ENCODE data around the gene GLMP. TPM values are rescaled to one million over a fixed set of nuclear protein-coding genes. Genes with fewer than 3 reads are reported as not detected.

The GLMP gene
- total and polyA plus RNA-seq, 4 donors = 16.9 to 54.1 (median 25.9) TPM

GRCh38 chr1:156281281-156281680 lies 14.2 kb downstream of the GLMP start:
- DNase-seq (ENCODE audit: low read depth in 4 of 6, low spot score in 6 of 6) = no peak
- no peak overlapping the region for H3K27ac ChIP-seq (ENCODE audit: low read depth, low read length)

GRCh38 chr1:156279837-156280236 lies 15.6 kb downstream of the GLMP start:
- 100% methylated on average over 1 of the region's 3 CpGs for WGBS (ENCODE audit: insufficient coverage)

More at GRCh38 chr1:156281281-156281680, 14.2 kb downstream of the GLMP start:
- Histone ChIP-seq H3K9me3 (ENCODE audit: control insufficient read depth, insufficient read depth, low read length) (no peaks in the 10 kb centered on the region), H3K4me3 (ENCODE audit: low read depth, low read length) (peak overlapping the region; percentile 90), H3K36me3 (ENCODE audit: control insufficient read depth, insufficient read depth, low read length) (peaks cover 35% of the 10 kb centered on the region), H3K27me3 (ENCODE audit: control insufficient read depth, insufficient read depth, low read length) (no peaks in the 10 kb centered on the region), H3K4me1 (ENCODE audit: control insufficient read depth, insufficient read depth, low read length) (peaks cover 14% of the 10 kb centered on the region)
- 35% methylated on average over 7 of the region's 8 CpGs for WGBS (ENCODE audit: insufficient coverage)

DNA sequence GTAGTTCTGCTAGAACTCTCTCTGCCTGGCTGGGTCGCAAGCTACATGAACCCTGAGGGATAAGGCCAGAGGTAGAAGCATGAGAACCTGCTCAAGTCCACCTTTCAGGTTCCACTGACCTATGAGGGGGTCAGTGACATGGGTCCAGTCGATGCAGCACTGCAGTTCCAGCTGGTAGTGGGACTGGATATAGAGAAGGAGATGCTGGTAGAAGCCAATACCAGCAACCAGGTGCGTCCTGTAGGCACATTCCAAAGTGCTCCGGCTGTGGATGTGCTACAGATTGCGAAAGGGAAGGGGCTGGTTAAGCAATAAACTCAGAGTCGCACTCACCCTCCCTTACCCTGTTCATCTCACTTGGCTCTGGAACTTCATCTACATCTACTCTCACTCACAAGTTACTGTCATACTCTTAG lies 18.5 kb downstream of the GLMP start:
- Histone ChIP-seq H3K4me3 (ENCODE audit: low read depth, low read length) (no peak overlapping the region), H3K4me1 (ENCODE audit: control insufficient read depth, insufficient read depth, low read length) (peaks cover 10% of the 10 kb centered on the region), H3K36me3 (ENCODE audit: control insufficient read depth, insufficient read depth, low read length) (peaks cover 64% of the 10 kb centered on the region), H3K27ac (ENCODE audit: low read depth, low read length) (no peak overlapping the region), H3K27me3 (ENCODE audit: control insufficient read depth, insufficient read depth, low read length) (no peaks in the 10 kb centered on the region), H3K9me3 (ENCODE audit: control insufficient read depth, insufficient read depth, low read length) (no peaks in the 10 kb centered on the region)
- 89% methylated on average over 6 of the region's 6 CpGs for WGBS (ENCODE audit: insufficient coverage)
- no peak for DNase-seq (ENCODE audit: low read depth in 4 of 6, low spot score in 6 of 6)

More at GRCh38 chr1:156279837-156280236, 15.6 kb downstream of the GLMP start:
- no peaks in the 10 kb centered on the region for H3K9me3 ChIP-seq (ENCODE audit: control insufficient read depth, insufficient read depth, low read length)
- H3K4me3 ChIP-seq (ENCODE audit: low read depth, low read length) = no peak overlapping the region
- peaks cover 14% of the 10 kb centered on the region for H3K4me1 ChIP-seq (ENCODE audit: control insufficient read depth, insufficient read depth, low read length)
- no peak for DNase-seq (ENCODE audit: low read depth in 4 of 6, low spot score in 6 of 6)
- no peak overlapping the region for H3K27ac ChIP-seq (ENCODE audit: low read depth, low read length)
- H3K36me3 ChIP-seq (ENCODE audit: control insufficient read depth, insufficient read depth, low read length) = peaks cover 36% of the 10 kb centered on the region
- H3K27me3 ChIP-seq (ENCODE audit: control insufficient read depth, insufficient read depth, low read length) = no peaks in the 10 kb centered on the region

- no peak overlapping the region for H3K27ac ChIP-seq (ENCODE audit: low read depth, low read length)
- H3K36me3 ChIP-seq (ENCODE audit: control insufficient read depth, insufficient read depth, low read length) = peaks cover 69% of the 10 kb centered on the region
- DNase-seq (ENCODE audit: low read depth in 4 of 6, low spot score in 6 of 6) = no peak
These were observed 18.9 kb downstream of the GLMP start for GRCh38 chr1:156276532-156276931.

DNA sequence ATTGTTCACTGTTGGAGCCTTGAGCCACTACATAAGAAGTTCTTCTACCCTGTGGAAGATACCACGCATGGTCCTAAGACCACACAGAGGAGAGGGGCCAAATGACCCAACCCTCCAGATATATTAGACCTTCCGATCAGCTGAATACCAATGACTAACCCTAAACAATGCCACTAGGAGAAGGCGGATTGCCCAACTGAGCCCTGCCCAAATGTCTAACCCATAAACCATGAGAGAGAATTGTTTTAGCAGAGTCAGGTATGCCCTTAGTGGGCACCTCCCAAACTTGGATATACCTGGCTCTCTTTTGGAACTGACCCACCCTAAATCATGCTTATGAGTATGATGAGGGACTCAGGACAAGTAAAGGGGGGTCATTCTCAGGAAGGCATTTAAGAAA lies 25.2 kb downstream of the GLMP start:
- H3K9me3 ChIP-seq (ENCODE audit: control insufficient read depth, insufficient read depth, low read length) = no peaks in the 10 kb centered on the region
- H3K4me1 ChIP-seq (ENCODE audit: control insufficient read depth, insufficient read depth, low read length) = no peaks in the 10 kb centered on the region
- peaks cover 93% of the 10 kb centered on the region for H3K36me3 ChIP-seq (ENCODE audit: control insufficient read depth, insufficient read depth, low read length)
- WGBS (ENCODE audit: insufficient coverage) = 60% methylated on average over 1 of the region's 3 CpGs
- H3K27ac ChIP-seq (ENCODE audit: low read depth, low read length) = no peak overlapping the region
- no peak overlapping the region for H3K4me3 ChIP-seq (ENCODE audit: low read depth, low read length)
- no peak for DNase-seq (ENCODE audit: low read depth in 4 of 6, low spot score in 6 of 6)
- no peaks in the 10 kb centered on the region for H3K27me3 ChIP-seq (ENCODE audit: control insufficient read depth, insufficient read depth, low read length)

More at GRCh38 chr1:156276532-156276931, 18.9 kb downstream of the GLMP start:
- Histone ChIP-seq H3K27me3 (ENCODE audit: control insufficient read depth, insufficient read depth, low read length) (no peaks in the 10 kb centered on the region), H3K4me1 (ENCODE audit: control insufficient read depth, insufficient read depth, low read length) (peaks cover 5% of the 10 kb centered on the region), H3K9me3 (ENCODE audit: control insufficient read depth, insufficient read depth, low read length) (no peaks in the 10 kb centered on the region), H3K4me3 (ENCODE audit: low read depth, low read length) (no peak overlapping the region)

DNA sequence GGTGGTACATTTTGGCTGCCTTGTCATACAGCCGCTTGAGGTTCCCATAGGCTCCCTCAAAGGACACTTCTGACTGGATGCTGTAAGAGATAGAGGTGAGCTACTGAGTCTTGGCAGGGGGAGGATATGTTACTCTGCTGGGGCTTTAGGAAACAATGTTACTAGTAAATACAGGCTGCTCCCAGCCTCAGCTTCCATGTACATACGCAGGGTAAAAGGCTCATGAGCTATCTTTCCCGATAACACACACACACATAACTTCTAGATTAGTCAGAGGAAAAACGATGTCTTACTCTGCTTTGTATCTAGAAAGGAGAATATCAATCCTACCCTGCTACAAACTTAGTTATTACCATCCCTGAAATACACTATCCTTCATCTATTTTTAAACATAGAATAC lies 27.1 kb downstream of the GLMP start:
- Histone ChIP-seq H3K4me3 (ENCODE audit: low read depth, low read length) (no peak overlapping the region), H3K27me3 (ENCODE audit: control insufficient read depth, insufficient read depth, low read length) (no peaks in the 10 kb centered on the region), H3K4me1 (ENCODE audit: control insufficient read depth, insufficient read depth, low read length) (no peaks in the 10 kb centered on the region), H3K27ac (ENCODE audit: low read depth, low read length) (no peak overlapping the region), H3K9me3 (ENCODE audit: control insufficient read depth, insufficient read depth, low read length) (no peaks in the 10 kb centered on the region), H3K36me3 (ENCODE audit: control insufficient read depth, insufficient read depth, low read length) (peaks cover 90% of the 10 kb centered on the region)
- WGBS (ENCODE audit: insufficient coverage) = 100% methylated on average over 1 of the region's 4 CpGs
- no peak for DNase-seq (ENCODE audit: low read depth in 4 of 6, low spot score in 6 of 6)

DNA sequence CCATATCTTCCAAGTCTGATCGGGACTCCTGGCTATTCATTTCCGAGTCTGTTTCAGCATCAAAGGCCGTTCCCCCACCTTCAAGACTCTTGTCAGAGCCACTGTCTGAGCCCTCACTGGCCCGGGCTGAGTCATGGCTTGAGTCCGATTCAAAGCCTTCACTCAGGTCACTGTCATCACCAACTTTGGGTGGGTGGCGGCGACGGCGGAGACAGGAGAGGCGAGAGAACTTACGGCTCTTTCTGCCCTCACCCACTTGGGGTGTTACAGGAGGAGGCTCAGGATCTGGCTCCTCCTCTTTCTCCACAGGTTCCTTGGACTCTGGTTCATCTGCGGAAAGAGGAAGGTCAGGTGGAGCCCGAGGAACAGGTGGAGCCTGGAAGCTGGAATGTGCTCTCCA lies 29.4 kb downstream of the GLMP start:
- whole genome bisulfite sequencing (ENCODE audit: insufficient coverage) = 95% methylated on average over 8 of the region's 13 CpGs
- no peak for DNase-seq (ENCODE audit: low read depth in 4 of 6, low spot score in 6 of 6)
- H3K27ac ChIP-seq (ENCODE audit: low read depth, low read length) = no peak overlapping the region
- H3K27me3 ChIP-seq (ENCODE audit: control insufficient read depth, insufficient read depth, low read length) = no peaks in the 10 kb centered on the region
- no peak overlapping the region for H3K4me3 ChIP-seq (ENCODE audit: low read depth, low read length)
- no peaks in the 10 kb centered on the region for H3K9me3 ChIP-seq (ENCODE audit: control insufficient read depth, insufficient read depth, low read length)
- peaks cover 2% of the 10 kb centered on the region for H3K4me1 ChIP-seq (ENCODE audit: control insufficient read depth, insufficient read depth, low read length)
- H3K36me3 ChIP-seq (ENCODE audit: control insufficient read depth, insufficient read depth, low read length) = peaks cover 91% of the 10 kb centered on the region

GRCh38 chr1:156263288-156263655 lies 32.2 kb downstream of the GLMP start:
- Histone ChIP-seq H3K4me1 (ENCODE audit: control insufficient read depth, insufficient read depth, low read length) (peaks cover 12% of the 10 kb centered on the region), H3K27ac (ENCODE audit: low read depth, low read length) (no peak overlapping the region), H3K36me3 (ENCODE audit: control insufficient read depth, insufficient read depth, low read length) (peaks cover 95% of the 10 kb centered on the region), H3K9me3 (ENCODE audit: control insufficient read depth, insufficient read depth, low read length) (no peaks in the 10 kb centered on the region), H3K27me3 (ENCODE audit: control insufficient read depth, insufficient read depth, low read length) (no peaks in the 10 kb centered on the region), H3K4me3 (ENCODE audit: low read depth, low read length) (no peak overlapping the region)
- no peak for DNase-seq (ENCODE audit: low read depth in 4 of 6, low spot score in 6 of 6)
- WGBS (ENCODE audit: insufficient coverage) = 93% methylated on average over 8 of the region's 9 CpGs

DNA sequence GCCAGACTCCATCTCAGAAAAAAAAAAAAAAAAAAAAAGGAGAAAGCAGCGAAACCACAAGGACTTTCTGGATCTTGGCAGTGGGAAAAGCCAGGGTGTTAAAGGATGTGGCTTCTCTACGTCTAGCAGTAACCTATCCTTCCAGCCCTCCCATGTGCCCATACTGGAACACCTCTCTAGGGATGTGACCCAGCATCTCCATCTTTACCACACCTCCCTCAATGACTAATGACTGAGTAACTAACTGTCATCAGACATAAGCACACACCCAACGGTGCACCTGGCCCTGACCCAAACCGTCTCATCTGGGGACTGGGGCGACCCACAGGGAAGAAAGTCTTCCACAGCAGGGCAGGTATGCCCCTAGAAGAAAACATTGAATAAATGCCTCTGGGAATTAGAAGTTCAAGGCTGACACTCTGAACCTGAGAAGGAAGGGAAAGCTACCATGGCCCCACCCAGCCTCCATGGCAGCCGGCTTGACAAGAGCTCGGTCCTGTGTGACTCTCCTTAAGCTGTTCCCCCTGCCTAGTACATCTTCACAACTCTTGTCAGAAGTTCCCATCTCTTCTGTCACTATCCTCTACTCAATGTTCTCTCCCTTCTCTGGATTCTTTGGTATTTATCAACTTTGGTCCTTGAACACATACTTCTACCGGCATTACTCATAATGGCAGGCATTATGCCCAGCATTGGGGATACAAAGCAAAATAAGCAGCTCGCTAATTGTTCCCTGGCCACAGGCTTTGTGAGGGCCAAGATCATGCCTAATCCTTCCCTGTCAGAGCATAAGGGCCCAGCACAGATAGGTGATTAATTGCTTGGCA lies 32.8 kb downstream of the GLMP start:
- H3K36me3 ChIP-seq (ENCODE audit: control insufficient read depth, insufficient read depth, low read length) = peaks cover 93% of the 10 kb centered on the region
- WGBS (ENCODE audit: insufficient coverage) = 96% methylated on average over 9 of the region's 9 CpGs
- H3K4me3 ChIP-seq (ENCODE audit: low read depth, low read length) = no peak overlapping the region
- no peak overlapping the region for H3K27ac ChIP-seq (ENCODE audit: low read depth, low read length)
- H3K9me3 ChIP-seq (ENCODE audit: control insufficient read depth, insufficient read depth, low read length) = no peaks in the 10 kb centered on the region
- H3K27me3 ChIP-seq (ENCODE audit: control insufficient read depth, insufficient read depth, low read length) = no peaks in the 10 kb centered on the region
- peaks cover 12% of the 10 kb centered on the region for H3K4me1 ChIP-seq (ENCODE audit: control insufficient read depth, insufficient read depth, low read length)
- DNase-seq (ENCODE audit: low read depth in 4 of 6, low spot score in 6 of 6) = no peak

DNA sequence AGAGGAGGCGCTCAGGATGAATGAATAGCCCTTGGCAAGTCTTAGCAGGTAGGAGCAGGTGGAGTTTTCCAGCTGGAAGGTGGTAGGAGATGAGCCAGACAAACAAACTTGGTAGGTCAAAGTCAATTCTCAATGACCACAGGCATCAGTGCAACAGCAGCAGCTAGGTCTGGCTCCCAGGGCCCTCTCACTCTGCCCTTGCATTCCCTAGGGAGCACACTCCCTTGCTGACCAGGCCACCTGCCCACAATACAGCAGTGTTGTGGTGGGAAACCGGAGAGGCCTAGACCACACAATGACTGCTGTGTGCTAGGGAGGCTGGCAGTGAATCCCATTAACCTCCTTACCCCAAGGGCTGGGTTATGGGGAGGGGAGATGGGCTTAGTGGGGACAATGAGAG lies 34.6 kb downstream of the GLMP start:
- Histone ChIP-seq H3K9me3 (ENCODE audit: control insufficient read depth, insufficient read depth, low read length) (no peaks in the 10 kb centered on the region), H3K27me3 (ENCODE audit: control insufficient read depth, insufficient read depth, low read length) (no peaks in the 10 kb centered on the region), H3K27ac (ENCODE audit: low read depth, low read length) (peak overlapping the region; percentile 64), H3K36me3 (ENCODE audit: control insufficient read depth, insufficient read depth, low read length) (peaks cover 92% of the 10 kb centered on the region), H3K4me1 (ENCODE audit: control insufficient read depth, insufficient read depth, low read length) (peaks cover 12% of the 10 kb centered on the region), H3K4me3 (ENCODE audit: low read depth, low read length) (no peak overlapping the region)
- DNase-seq (ENCODE audit: low read depth in 4 of 6, low spot score in 6 of 6) = peak in 1 of 6 donors; percentile 44
- 100% methylated on average over 1 of the region's 2 CpGs for WGBS (ENCODE audit: insufficient coverage)

Measured in spinal cord (tissue), 10 donors.